Activated gamma-delta T cell treated with Interleukin-2 at 50 U/mL for 16 hours (primary cell): Measurements from ENCODE around the gene NEFH.

Experiments used
- DNase-seq: peaks from one replicate; pipeline ENCODE4 v3.0.0-alpha.2; 2020

The NEFH gene

GRCh38 chr22:29503811-29504372 is 23.9 kb downstream of the NEFH start:
- DNase-seq, result no peak

- DNase-seq, result no peak
Observed at GRCh38 chr22:29509298-29509697, 29.3 kb downstream of the NEFH start.

- DNase-seq, result no peak
Observed at GRCh38 chr22:29509815-29510214, 29.8 kb downstream of the NEFH start.

GRCh38 chr22:29510542-29510941 is 30.5 kb downstream of the NEFH start:
- no peak for DNase-seq

GRCh38 chr22:29511126-29511862 is 31.3 kb downstream of the NEFH start:
- no peak for DNase-seq

GRCh38 chr22:29512031-29512430 is 32.0 kb downstream of the NEFH start:
- no peak for DNase-seq

GRCh38 chr22:29517215-29517908 is 37.3 kb downstream of the NEFH start:
- no peak for DNase-seq

- no peak for DNase-seq
Observed at GRCh38 chr22:29518427-29518826, 38.4 kb downstream of the NEFH start.

- no peak for DNase-seq
Observed at GRCh38 chr22:29519996-29520395, 40.0 kb downstream of the NEFH start.

- no peak for DNase-seq
Observed at GRCh38 chr22:29520851-29521250, 40.8 kb downstream of the NEFH start.

GRCh38 chr22:29521526-29521925 is 41.5 kb downstream of the NEFH start:
- no peak for DNase-seq

GRCh38 chr22:29523761-29524160 is 43.7 kb downstream of the NEFH start:
- DNase-seq, result no peak

- no peak for DNase-seq
Observed at GRCh38 chr22:29524442-29525191, 44.6 kb downstream of the NEFH start.

GRCh38 chr22:29528144-29528543 is 48.1 kb downstream of the NEFH start:
- no peak for DNase-seq

GRCh38 chr22:29530716-29531115 is 50.7 kb downstream of the NEFH start:
- no peak for DNase-seq

GRCh38 chr22:29531419-29531818 is 51.4 kb downstream of the NEFH start:
- DNase-seq, result no peak

- DNase-seq, result no peak
Observed at GRCh38 chr22:29536411-29536810, 56.4 kb downstream of the NEFH start.

- DNase-seq, result no peak
Observed at GRCh38 chr22:29539105-29539504, 59.1 kb downstream of the NEFH start.
